ENCODE measurements around the gene FRMD8. TPM values are rescaled to one million over a fixed set of nuclear protein-coding genes. Genes with fewer than 3 reads are reported as not detected.
"Not testable (repeated sequence)": the region's sequence is repeated elsewhere in the genome, so short reads cannot be mapped to it uniquely, and the experiment has no call there.

The FRMD8 gene
- total RNA-seq, 1 donor from 2014 or later = 22.6 TPM

DNA sequence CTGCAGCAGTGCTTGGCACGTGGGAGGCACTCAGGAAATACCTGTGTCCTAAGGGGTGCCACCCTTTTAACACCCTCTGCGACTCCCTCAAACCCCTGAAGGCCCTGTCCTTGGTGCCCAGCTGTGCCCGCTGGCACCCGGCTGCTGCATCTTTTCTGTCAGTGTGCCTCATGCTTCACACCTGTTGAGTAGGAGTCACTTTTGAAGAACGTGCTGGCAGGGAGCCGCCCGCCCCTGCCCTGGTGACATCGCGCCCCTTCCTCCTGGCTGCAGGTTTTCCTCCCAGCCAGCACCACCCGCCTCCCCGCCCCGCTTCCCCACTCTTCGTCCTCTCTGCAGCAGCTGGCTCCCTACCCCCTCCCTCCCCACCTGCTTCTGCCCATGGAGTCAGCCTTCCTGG is 17.8 kb downstream of the FRMD8 start:
- intact Hi-C loops (cut with DNase I) = no loop called here
- DNase-seq = no peak
- Histone ChIP-seq H3K4me1 (peaks cover 11% of the 10 kb centered on the region), H3K36me3 (peaks cover 90% of the 10 kb centered on the region), H3K9me3 (no peaks in the 10 kb centered on the region), H3K27ac (peak overlapping the region; percentile 60), H3K27me3 (ENCODE audit: low read depth) (no peaks in the 10 kb centered on the region), H3K4me3 (no peak overlapping the region)
- TF ChIP-seq, protein P1, sequence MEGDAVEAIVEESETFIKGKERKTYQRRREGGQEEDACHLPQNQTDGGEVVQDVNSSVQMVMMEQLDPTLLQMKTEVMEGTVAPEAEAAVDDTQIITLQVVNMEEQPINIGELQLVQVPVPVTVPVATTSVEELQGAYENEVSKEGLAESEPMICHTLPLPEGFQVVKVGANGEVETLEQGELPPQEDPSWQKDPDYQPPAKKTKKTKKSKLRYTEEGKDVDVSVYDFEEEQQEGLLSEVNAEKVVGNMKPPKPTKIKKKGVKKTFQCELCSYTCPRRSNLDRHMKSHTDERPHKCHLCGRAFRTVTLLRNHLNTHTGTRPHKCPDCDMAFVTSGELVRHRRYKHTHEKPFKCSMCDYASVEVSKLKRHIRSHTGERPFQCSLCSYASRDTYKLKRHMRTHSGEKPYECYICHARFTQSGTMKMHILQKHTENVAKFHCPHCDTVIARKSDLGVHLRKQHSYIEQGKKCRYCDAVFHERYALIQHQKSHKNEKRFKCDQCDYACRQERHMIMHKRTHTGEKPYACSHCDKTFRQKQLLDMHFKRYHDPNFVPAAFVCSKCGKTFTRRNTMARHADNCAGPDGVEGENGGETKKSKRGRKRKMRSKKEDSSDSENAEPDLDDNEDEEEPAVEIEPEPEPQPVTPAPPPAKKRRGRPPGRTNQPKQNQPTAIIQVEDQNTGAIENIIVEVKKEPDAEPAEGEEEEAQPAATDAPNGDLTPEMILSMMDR (IDR thresholded peaks at IDR 0.05) = no peak
- peak; percentile 4 to 8 for ATAC-seq

DNA sequence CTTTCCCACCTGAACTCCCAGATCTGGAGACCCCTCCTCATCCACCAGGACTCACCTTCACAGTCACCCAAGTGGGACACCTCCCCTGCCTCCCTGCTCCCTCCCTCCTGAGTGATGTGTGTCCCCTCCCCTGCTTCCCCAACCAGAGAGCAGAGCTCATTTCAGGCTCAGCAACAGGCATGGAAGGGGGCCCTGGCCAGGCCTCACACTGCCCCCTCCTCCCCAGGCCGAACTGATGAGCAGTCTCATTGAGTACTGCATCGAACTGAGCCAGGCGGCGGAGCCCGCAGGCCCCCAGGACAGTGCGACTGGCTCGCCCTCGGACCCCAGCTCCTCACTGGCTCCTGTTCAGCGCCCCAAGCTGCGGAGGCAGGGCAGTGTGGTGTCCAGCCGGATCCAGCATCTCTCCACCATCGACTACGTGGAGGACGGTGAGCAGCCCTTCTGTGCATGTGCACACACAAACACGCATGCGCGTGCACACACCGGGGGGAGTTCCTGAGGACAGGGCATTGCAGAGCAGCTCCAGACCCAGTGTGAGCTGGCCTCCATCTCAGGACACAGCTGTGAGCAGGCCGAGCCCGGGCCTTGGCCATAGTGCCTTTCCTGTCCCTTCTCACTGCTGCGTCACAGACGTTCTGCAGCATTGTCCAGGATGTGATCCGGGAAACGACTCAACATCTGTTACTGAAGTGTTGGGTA is 18.4 kb downstream of the FRMD8 start:
- peak; percentile 34 to 47 for ATAC-seq
- Histone ChIP-seq H3K4me1 (peaks cover 11% of the 10 kb centered on the region), H3K27ac (no peak overlapping the region), H3K4me3 (no peak overlapping the region), H3K9me3 (no peaks in the 10 kb centered on the region), H3K36me3 (peaks cover 90% of the 10 kb centered on the region), H3K27me3 (ENCODE audit: low read depth) (no peaks in the 10 kb centered on the region)
- intact Hi-C loops (cut with DNase I) = no loop called here
- no peak for DNase-seq
- TF ChIP-seq, protein P1 (IDR thresholded peaks at IDR 0.05) = no peak

DNA sequence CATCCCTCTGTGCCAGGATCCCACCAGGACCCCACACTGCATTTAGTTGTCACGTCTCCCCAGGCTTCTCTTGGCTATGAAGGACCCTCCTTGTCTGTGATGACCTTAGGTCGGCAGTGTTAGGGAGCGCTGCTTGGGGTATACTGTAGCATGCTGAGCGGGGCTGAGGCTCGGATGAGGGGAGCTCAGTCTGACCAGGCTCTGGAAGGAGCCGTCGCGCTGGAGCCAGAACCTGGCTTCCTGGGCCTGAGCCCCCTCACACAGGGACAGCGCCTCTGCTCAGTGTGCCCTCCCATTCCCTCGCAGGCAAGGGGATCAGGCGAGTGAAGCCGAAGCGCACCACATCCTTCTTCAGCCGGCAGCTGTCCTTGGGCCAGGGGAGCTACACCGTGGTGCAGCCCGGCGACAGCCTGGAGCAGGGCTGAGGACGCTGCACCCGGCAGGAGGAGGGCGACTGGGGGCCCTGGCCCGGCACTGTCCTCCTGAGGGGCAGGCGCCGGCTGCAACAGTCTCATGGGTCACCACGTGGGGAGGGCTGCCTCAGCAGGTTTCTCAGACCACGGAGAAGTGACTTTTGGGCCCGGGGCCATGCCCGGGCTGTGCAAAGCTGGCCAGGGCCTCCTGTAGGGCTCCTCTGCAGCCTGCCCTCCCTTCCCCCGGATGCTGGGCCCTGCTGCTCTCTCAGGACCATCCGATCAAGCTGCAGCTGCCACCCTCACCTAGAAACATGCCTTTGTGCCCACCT is 24.7 kb downstream of the FRMD8 start:
- peak; percentile 45 for DNase-seq
- Histone ChIP-seq H3K9me3 (no peaks in the 10 kb centered on the region), H3K36me3 (peaks cover 71% of the 10 kb centered on the region)

DNA sequence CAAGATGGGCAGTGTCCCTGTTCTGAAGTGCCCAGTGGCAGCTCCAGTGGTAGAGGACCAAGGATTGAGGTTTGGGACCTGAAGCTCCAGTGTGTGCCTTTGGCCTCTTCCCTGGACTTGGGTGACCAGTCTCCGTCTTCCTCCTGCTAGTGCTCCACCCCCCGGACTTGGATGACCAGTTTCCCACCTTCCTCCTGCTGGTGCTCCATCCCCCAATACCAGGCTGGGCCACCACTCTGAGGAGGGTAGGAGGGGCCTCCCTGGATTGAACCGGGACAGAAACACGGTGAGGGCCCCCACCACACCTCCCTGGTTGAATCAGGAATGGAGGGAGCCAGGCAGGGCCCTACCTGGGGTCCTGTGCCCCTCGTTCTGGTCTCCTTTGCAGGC is 25.2 kb downstream of the FRMD8 start:
- intact Hi-C loops (cut with DNase I) = no loop called here
- peaks cover 14% of the 10 kb centered on the region for H3K4me1 ChIP-seq
- no peak overlapping the region for H3K4me3 ChIP-seq
- ATAC-seq (no peak), DNase-seq (peak; percentile 29)
- no peaks in the 10 kb centered on the region for H3K9me3 ChIP-seq
- H3K36me3 ChIP-seq = peaks cover 66% of the 10 kb centered on the region
- no peak overlapping the region for H3K27ac ChIP-seq
- no peaks in the 10 kb centered on the region for H3K27me3 ChIP-seq (ENCODE audit: low read depth)
- TF ChIP-seq, protein P1 (IDR thresholded peaks at IDR 0.05) = no peak

More for the DNA sequence above, 24.7 kb downstream of the FRMD8 start:
- no peak for ATAC-seq
- Histone ChIP-seq H3K4me1 (peaks cover 8% of the 10 kb centered on the region), H3K27me3 (ENCODE audit: low read depth) (no peaks in the 10 kb centered on the region), H3K27ac (no peak overlapping the region), H3K4me3 (no peak overlapping the region)
- intact Hi-C loops (cut with DNase I) = no loop called here
- TF ChIP-seq, protein P1 (IDR thresholded peaks at IDR 0.05) = no peak

DNA sequence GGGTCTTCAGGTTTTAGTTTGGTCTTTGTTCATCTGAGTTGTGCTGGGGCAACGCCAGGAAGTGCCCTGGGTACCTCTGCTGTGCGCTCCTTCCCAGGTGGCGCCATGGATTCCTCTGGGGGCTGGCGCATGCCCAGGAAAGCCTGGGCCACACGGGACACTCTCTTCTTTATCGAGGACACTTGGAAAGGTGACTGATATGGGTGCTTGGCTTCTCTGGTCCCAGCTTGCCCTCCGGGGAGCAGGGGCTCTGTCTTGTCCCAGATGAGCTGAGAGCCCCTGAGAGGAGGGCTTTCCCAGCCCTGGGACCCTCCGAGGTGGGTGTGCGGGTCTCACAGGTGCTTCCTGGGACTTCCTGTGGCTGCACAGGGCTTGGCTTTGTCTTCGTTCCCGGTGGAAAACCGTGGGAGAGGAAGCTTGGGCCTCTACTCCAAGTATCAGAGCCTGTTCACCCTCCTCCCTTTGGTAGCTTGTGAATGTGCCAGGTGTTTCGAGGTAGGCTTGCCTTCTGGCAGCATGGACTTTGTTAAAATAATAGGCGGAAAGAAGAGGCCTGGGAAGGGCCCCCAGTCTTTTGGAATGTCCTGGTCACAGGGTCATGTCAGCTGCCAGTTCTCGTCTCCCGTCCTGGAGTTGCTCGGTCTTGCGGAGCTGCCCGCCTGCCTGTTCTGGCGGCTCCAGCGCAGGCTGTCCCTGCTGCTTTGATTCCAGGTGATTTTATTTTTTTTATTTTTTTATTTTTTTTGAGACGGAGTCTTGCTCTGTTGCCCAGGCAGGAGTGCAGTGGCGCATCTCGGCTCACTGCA is 26.0 kb downstream of the FRMD8 start:
- Histone ChIP-seq H3K4me1 (peaks cover 22% of the 10 kb centered on the region), H3K36me3 (peaks cover 58% of the 10 kb centered on the region), H3K9me3 (no peaks in the 10 kb centered on the region), H3K4me3 (no peak overlapping the region), H3K27ac (no peak overlapping the region), H3K27me3 (ENCODE audit: low read depth) (no peaks in the 10 kb centered on the region)
- intact Hi-C loops (cut with DNase I) = no loop called here
- DNase-seq (peak; percentile 25), ATAC-seq (no peak)
- TF ChIP-seq, protein P1 (IDR thresholded peaks at IDR 0.05) = no peak

DNA sequence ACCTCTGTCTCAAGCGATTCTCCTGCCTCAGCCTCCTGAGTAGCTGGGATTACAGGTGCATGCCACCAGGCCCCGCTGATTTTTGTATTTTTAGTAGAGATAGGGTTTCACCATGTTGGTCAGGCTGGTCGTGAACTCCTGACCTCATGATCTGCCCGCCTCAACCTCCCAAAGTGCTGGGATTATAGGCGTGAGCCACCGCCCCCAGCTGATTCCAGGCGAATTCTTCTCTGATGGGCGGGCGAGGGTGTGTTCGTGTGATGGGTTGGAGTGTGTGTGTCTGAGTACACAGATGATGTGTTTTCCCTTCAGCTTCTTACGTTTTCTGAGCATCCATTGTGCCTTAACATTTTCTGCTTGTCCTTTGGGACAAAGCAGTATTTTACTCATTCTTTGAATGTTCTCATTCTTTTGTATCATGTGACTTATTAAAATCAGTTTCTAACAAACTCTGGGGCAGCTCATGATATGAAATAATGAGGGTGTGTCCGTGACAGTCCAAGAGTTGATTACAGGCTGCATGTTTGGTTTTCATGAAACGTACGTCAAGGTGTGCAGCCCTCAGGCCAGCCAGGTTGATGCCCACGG is 26.7 kb downstream of the FRMD8 start:
- H3K36me3 ChIP-seq = peaks cover 51% of the 10 kb centered on the region

More for the DNA sequence above, 26.7 kb downstream of the FRMD8 start:
- ATAC-seq; H3K4me3 ChIP-seq; H3K9me3 ChIP-seq; H3K27me3 ChIP-seq (ENCODE audit: low read depth); intact Hi-C loops (cut with DNase I); H3K27ac ChIP-seq: not testable (repeated sequence)
- peak; percentile 24 for DNase-seq
- peaks cover 29% of the 10 kb centered on the region for H3K4me1 ChIP-seq
